Measurements from ENCODE around the gene MDH2.

MDH2 gene

DNA sequence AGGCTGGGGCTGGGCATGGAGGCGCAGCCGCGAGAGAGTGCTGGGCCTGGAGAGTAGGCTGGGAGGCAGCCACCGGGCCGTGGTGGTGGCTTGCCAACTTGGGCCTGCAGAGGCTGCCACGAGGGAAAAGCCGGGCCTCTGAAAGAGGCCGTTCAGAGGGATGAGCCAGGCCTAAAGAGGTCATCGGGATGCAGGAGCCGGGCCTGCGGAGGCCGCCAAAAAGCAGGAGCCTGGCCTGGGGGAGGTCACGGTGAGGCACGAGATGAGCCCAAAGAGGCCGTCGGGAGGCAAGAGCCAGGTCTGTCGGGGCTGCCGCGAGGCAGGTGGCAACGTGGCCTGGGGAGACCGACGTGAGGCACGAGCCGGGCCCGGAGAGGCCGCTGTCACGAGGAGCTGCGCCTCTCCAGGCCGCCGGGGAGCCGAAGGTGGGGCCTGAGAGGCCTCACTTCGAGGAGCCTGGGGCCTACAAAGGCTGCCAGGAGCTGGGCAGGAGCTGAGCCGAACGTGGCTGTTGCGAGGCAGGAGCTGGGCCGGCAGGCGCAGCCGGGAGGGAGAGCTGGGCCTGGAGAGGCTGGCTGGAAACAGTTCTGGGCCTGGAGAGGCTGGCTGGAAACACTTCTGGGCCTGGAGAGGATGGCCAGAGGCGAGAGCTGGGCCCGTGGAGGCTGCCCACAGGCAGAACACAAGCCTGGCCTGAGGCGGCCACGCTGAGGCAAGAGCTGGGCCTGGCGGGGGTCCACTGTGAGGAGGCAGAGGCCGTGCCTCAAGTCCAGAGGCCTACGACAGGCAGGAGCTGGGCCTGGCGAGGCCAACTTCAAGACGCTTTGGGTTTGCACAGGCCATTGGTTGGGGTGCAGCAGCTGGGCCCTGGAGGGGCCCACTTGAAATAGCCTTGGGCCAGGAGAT lies 24.6 kb downstream of the MDH2 start:
- TF ChIP-seq, protein P1, sequence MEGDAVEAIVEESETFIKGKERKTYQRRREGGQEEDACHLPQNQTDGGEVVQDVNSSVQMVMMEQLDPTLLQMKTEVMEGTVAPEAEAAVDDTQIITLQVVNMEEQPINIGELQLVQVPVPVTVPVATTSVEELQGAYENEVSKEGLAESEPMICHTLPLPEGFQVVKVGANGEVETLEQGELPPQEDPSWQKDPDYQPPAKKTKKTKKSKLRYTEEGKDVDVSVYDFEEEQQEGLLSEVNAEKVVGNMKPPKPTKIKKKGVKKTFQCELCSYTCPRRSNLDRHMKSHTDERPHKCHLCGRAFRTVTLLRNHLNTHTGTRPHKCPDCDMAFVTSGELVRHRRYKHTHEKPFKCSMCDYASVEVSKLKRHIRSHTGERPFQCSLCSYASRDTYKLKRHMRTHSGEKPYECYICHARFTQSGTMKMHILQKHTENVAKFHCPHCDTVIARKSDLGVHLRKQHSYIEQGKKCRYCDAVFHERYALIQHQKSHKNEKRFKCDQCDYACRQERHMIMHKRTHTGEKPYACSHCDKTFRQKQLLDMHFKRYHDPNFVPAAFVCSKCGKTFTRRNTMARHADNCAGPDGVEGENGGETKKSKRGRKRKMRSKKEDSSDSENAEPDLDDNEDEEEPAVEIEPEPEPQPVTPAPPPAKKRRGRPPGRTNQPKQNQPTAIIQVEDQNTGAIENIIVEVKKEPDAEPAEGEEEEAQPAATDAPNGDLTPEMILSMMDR (IDR thresholded peaks at IDR 0.05): no peak

DNA sequence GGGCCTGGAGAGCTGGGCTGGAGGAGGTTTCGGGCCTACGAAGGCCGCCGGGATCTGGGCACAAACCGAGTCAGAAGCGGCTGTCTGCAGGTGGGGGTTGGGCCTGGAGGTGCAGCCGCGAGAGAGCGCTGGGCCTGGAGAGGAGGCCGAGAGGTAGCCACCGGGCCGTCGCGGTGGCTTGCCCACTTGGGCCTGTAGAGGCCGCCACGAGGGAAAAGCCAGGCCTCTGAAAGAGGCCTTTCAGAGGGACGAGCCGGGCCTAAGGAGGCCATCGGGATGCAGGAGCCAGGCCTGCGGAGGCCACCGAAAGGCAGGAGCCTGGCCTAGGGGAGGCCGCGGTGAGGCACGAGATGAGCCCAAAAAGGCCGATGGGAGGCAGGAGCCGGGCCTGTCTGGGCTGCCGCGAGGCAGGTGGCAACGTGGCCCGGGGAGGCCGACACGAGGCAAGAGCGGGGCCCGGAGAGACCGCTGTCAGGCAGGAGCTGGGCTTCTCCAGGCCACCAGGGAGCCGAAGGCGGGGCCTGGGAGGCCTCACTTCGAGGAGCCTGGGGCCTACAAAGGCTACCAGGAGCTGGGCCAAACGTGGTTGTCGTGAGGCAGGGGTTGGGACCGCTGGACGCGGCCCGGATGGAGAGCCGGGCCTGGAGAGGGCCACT lies 25.6 kb downstream of the MDH2 start:
- TF ChIP-seq, protein P1 (IDR thresholded peaks at IDR 0.05): no peak

DNA sequence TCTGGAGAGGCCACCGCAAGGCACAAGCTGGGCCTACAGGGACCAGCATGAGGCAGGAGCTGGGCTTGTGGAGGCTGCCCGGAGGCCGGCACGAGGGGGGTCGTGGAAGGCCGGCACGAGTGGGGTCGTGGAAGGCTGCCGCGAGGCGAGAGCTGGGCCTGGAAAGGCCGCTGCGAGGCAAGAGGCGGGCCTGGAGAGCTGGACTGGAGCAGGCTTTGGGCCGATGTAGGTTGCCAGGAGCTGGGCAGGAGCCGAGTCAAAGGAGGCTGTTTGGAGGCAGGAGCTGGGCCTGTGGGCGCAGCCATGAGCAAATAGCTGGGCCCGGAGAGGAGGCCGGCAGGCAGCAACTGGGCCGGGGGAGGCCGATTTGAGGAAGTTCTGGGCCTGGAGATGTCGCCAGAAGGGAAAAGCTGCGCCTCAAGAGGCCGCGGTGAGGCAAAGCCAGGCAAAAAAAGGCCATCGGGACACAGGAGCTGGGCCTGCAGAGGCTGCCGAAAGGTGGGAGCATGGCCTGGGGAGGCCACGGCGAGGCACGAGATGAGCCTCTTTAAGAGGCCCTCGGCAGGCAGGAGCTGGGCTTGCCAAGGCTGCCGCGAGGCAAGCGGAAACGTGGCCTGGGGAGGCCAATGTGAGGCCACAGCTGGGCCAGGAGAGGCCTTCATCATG lies 26.5 kb downstream of the MDH2 start:
- TF ChIP-seq, protein P1 (IDR thresholded peaks at IDR 0.05): no peak

DNA sequence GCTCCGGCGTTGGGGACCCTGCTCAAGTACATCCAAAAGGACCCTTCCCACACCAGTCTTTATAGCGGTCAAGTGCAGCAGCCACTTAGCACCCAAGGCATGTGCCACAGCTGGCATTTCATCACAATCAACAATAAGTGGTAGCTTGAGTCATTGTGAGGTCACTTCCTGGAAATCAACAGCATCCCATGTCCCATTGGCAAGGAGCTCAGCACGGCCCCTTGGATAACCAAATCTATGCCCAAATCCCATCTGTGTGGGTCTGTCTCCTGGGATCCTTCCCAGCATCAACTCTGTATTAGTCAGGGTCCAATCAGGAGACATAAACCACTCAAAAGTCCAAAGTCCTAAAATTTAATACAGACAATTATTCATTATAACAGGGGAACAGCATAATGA lies 27.1 kb downstream of the MDH2 start:
- TF ChIP-seq, protein P1 (IDR thresholded peaks at IDR 0.05): no peak

DNA sequence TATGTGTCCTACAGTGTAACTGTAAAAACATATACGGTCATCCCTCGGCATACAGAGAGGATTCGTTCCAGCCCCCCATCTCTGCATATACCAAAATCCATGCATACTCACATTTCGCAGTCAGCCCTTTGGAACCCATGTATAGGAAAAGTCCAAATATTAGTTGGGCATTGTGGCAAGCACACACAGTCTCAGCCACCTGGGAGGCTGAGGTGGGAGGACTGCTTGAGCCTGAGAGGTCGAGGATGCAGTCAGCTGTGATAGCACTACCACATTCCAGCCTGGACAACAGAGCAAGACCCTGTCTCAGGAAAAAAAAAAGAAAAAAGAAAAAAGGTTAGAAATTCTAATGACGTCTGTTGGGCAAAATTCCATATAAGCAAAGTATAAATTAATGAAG lies 29.1 kb downstream of the MDH2 start:
- TF ChIP-seq, protein P1 (IDR thresholded peaks at IDR 0.05): no peak

DNA sequence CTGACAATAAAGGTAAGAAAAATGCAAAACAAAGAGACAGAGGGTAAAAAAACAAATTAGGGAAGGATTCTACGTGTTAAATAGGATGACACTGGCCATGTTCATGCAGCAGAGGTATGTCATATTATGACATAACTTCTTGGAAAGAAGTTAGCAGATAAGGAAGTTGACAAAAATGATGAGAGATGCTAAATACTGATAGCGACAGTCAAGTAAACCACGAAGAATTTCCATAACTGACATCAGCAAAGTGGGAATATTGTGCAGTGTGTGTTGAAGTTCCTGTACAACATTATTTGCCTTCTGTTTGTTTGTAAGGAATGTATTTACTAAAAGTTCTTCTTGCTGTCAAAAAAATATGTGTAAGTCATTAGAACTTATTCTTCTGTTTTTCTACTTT lies 29.5 kb downstream of the MDH2 start:
- TF ChIP-seq, protein P1 (IDR thresholded peaks at IDR 0.05): no peak

DNA sequence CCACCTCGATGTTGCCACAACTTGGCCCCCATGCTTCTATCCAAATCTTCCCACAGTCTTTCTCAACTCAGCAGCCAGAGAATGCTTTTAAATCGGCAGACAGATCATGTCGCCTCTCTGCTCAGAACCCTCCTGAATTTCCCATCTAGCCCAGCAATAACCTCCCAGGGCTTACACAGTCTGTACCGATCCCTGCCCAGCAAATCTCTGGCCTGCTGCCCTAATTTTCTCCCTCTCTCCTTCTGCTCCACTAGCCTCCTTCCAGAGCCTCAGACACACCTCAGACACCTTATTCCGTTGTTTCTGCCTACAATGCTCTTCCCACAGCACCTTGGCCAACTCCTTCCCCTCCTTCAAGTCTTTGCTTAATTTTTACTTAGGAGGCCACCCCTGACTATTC lies 32.3 kb downstream of the MDH2 start:
- TF ChIP-seq, protein P1 (IDR thresholded peaks at IDR 0.05): no peak

All from LNCAP (cell line).